C4-2B (cell line): ENCODE results near the gene ITPR1.

Source experiments
- ZFX ChIP-seq: fragments of 450-650 bp; IDR thresholded peaks from 2 replicates; pipeline ENCODE4 v1.6.1; 2017
- TF ChIP-seq, protein P1 (sequence below): fragments of 450-650 bp; conservative IDR thresholded peaks from 2 replicates; pipeline ENCODE4 v1.5.1; 2017; ENCODE audit warnings: mild to moderate bottlenecking

DNA sequence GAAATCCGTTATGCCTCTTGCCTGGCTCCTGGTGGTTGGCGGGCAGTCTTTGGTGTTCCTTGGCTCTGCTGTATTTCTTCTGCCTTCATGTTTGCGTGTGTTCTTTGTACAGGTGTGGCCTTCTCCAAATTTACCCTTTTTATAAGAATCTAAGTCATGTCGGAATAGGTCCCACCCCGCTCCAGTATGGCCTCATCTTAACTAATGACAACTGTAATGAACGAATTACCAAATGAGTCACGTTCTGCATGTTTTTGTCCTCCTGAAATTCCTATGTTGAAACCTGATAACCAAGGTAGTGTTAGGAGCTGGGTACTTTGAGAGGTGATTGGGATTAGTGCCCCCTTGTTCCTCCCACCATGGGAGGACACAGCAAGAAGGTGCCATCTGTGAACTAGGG lies 71.1 kb downstream of the ITPR1 start:
- TF ChIP-seq, protein P1, sequence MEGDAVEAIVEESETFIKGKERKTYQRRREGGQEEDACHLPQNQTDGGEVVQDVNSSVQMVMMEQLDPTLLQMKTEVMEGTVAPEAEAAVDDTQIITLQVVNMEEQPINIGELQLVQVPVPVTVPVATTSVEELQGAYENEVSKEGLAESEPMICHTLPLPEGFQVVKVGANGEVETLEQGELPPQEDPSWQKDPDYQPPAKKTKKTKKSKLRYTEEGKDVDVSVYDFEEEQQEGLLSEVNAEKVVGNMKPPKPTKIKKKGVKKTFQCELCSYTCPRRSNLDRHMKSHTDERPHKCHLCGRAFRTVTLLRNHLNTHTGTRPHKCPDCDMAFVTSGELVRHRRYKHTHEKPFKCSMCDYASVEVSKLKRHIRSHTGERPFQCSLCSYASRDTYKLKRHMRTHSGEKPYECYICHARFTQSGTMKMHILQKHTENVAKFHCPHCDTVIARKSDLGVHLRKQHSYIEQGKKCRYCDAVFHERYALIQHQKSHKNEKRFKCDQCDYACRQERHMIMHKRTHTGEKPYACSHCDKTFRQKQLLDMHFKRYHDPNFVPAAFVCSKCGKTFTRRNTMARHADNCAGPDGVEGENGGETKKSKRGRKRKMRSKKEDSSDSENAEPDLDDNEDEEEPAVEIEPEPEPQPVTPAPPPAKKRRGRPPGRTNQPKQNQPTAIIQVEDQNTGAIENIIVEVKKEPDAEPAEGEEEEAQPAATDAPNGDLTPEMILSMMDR, result no peak
- TF ChIP-seq ZFX, result no peak
